GM04504 (cell line): ENCODE data around the gene RTTN.
"Not testable (repeated sequence)": the region's sequence is repeated elsewhere in the genome, so short reads cannot be mapped to it uniquely, and the experiment has no call there.

ENCODE experiments used
- DNase-seq: peaks from one replicate; pipeline ENCODE4 v3.0.0-alpha.2; 2012; ENCODE audit warnings: low read depth

Gene RTTN, protein sequence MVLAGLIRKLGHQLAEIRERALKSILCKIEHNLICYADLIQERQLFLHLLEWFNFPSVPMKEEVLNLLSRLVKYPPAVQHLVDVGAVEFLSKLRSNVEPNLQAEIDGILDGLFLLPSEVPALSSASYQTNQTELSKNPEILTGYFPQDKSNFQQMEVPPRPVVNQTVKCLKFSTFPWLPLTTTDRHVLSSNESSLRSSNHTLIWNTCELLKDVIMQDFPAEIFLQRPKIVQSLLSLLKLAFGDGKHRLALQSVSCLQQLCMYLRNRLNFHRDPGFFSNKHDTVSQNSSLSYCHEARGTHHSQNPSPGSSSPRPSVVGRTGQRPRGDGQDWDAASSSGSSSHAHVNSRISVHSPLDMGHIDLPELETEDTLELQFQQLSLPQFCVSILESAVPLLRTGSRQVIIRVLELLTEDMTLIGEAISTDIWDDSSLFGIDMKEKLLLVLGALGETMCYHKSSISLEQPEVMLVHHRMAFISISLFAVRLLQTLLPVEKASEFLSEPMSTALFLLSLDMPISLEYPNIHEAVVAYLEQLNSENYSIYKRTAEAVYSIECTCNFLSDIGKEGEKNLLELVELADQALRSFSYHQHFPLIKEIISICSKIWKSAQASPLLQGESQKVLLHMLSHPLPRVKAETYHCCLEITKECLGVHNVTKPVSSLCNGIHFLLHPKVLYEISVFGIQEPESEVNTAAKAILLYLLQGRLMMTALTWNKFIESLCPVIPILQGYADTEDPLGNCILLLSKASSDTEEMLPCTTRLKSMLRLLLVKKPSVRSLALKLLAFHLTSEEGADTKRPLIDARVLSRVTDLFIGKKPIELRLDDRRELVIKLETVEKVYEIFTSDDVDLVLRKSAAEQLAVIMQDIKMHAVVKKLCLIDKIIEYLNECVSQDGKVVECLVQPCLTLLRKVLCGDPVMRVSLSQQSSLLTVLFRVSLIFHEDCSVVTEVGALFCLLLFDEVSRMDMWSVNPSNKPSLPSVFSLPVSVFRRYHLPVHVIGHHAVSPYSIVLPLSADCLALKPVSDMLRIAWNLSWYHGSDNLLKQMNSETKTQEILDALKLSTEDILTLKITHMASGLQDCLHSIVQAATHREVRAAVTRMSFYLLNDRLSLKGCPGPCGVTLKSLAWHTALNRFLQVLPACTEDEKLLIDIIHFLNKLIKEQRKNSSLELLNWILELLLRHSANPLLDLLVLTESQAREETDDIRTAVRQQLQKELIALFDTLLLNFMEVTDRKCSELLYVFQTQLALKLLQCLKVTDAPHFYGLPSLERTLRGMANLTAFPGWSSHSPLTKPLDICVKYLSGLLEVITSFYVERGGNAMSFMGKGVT (N-terminal part only)

GRCh38 chr18:70205421-70206397 is at the start of gene RTTN:
TSS of gene RTTN (minus strand) at chr18:70205687. CDS start at chr18:70205658, 29 bp downstream.
- peak; percentile 90 for DNase-seq

- no peak for DNase-seq
Measured at GRCh38 chr18:70250781-70251180, 45.3 kb upstream of the RTTN start.

GRCh38 chr18:70249861-70250260 is 44.4 kb upstream of the RTTN start:
- DNase-seq = not testable (repeated sequence)

DNA sequence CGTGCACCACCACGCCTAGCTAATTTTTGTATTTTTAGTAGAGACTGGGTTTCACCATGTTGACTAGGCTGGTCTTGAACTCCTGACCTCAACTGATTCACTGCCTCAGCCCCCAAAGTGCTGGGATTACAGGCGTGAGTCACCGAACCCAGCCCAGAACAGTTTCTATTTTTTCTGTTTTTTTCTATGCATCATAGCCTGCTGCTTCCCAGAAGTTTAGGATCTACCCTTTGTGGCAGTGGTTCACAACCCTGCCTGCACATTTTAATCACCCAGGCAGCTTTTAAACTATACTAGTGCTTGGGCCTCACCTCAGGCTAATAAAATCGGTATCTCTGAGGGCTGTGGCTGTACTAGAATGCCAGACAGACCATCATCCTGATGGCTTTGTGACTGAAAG is 43.6 kb upstream of the RTTN start:
- DNase-seq = peak; percentile 11

DNA sequence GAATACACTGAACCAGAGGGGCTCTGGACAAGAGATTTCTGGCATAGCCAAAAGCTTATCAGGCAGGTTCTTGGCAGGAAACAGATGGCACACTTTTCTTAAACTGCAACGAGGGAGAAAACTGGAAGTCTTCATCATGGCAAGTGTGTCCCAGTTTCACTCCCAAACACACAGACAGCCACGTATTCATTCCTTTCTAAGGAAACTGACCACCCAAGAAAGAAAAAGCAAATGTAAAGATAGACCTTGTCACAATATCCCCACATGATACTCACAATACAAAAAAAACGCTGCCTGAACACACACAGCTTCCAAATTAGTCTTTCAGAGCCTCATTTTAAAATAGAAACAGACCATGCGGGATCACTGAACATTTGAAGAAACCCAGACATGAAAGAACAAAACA is 40.6 kb upstream of the RTTN start:
- DNase-seq = no peak

DNA sequence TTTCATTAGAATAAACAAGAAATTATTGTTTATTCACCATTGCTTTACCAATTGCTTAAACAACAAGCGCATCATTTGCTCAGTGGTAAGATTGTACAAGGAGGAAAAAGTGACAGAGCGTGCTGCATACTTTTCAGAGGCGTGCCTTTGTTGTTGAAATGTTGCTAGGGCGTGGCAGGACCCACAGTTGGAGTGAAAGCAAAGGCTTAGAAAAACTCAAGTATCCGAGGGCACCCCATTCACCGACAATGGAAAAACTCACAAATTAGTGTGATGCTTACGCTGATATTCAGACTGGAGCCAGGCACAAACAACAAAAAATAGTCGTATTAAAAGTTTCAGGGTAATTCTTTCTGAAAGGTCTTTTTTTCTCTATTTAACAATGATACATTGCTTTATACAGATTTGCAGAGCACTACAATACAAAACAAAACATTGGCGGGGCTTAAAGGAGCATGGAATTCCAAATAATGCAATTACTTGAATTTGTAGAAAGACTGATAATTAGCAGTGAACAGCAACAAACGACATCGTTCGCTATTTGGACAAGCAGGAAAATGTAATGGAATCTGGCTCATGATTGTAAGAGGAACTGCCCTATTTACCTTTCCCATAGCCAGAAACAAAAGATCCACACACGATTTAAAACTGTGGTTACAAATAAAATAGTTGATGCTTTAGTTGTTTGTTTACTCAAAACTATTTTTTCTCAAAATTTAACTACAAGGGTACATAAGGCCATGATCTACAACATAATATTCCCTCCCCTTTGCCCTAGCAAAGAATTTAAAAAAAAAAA is 37.8 kb upstream of the RTTN start:
- DNase-seq = no peak

GRCh38 chr18:70236921-70237320 is 31.4 kb upstream of the RTTN start:
- DNase-seq = not testable (repeated sequence)

DNA sequence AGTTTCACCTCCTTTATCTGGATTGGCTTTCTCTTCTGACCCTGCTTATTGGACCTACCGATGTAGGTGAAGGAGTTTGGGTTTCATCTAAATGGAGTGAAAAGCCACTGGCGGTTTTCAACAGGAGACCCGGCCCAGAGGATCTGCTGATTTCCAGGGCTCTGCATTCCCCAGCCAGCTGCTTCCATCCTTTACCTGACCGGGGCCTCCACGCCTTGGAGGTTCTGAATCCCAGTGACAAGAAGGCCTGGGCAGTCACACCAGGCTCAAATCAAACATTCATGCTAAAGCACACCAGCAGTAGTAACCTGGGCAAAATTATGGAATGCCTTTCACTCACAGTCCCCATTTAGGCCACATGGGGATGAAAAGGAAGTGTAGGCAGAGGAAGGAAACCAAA is 30.0 kb upstream of the RTTN start:
- DNase-seq = no peak

DNA sequence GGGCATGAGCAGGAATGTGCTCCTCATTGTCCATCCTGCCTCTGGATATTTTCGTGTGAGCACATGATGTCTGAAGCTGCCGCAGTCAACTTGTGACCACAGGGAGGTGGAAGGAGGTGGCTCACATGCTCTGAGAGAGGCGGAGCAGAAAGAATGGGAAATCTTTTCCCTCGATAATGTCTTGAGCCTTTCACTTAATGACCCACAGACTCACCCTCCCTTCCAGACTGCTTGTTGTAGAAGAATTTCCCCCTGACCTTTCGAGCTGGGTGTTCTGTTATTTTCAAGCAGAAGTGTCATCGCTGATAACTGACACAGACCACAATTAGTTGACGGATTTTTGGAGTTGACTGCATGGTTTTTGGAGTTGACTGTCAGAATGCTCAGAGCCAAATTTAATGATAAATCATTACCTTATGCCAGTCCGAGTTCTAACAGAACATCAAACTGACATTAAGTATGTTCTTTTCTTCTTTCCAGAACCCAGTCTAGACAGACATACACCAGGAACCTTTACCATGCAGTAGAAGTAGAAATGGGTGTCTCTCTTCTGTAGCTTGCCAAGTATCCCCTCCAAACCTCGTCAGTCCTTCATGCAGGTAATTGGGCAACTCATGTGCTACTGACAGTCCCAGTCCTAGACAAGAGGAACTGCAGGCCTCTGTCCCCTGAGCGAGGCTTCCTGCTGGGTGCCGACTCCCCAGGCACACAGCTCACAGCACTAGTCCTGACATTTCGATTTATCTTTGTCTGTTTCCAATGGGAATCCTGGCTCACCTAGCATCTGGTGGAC is 29.4 kb upstream of the RTTN start:
- DNase-seq = peak; percentile 61

- no peak for DNase-seq
Measured at GRCh38 chr18:70233974-70234373, 28.5 kb upstream of the RTTN start.

DNA sequence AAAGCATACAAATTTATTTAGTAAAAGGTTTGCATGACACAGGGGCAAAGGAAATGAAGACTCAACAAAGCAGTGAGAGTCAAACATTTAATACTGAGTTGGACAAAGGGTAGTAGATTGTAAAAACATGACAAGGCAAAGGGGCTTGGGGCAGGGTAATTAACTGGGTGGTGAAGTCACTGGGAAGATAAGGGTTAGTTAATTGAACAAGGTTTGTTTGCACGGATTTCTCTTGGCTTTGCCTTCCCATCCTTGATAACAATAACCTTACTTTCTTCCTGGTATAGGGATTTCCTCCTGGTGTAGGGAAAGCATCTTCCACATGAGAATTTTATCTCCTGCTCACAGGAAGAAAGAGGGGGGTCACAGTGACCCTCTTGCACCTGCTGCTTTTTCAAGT is 26.8 kb upstream of the RTTN start:
- no peak for DNase-seq

DNA sequence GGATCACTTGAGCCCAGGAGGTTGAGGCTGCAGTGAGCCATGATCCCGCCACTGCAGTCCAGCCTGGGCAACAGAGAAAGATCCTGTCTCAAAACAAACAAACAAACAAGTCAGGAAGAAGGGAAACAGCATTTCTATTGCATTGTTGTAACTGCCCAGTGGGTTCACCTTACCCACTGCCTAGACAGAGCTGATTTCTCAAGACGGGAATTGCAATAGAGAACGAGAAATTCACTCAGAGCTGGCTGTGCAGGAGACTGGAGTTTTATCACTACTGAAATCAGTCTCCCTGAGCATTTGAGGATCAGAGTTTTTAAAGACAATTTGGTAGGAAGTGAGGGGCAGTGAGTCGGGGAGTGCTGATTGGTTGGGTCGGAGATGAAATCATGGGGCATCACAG is 24.2 kb upstream of the RTTN start:
- DNase-seq = no peak

DNA sequence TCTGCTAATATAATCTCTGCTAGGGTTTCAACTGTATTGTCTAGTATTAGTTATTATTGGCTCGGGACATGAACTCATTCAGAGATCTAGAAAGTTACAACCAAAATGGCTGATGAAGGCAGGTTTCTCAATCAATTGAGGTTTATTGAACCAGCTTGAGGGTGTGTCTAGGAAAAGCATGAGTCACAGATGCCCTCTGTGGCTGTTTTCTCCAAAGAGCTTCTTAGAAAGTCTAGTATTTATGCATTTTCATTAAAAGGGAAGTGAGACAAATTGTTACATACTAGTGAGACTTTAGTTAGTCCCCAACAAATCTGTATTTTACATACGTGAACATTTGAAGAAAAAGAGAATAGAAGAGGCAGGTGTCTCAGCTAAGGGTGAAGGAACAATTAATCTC is 23.0 kb upstream of the RTTN start:
- no peak for DNase-seq

GRCh38 chr18:70227438-70227837 is 22.0 kb upstream of the RTTN start:
- DNase-seq = no peak

DNA sequence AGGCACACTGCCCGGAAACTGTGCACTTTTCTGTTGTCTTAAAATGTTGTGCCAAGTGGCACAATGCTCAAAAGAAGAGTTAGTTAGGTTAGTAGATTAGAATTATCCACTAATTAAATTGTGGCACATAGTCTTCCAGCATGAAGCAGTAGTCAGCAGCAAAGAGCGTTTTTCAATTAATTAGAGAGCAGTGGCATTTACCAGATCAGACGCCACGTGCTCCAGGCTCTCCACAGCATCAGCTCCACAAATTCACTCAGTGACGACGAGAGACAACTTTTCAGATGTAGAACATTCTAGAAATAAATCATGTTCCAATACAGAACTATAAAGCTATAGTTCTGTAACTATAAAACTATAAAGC is 16.4 kb upstream of the RTTN start:
- no peak for DNase-seq

DNA sequence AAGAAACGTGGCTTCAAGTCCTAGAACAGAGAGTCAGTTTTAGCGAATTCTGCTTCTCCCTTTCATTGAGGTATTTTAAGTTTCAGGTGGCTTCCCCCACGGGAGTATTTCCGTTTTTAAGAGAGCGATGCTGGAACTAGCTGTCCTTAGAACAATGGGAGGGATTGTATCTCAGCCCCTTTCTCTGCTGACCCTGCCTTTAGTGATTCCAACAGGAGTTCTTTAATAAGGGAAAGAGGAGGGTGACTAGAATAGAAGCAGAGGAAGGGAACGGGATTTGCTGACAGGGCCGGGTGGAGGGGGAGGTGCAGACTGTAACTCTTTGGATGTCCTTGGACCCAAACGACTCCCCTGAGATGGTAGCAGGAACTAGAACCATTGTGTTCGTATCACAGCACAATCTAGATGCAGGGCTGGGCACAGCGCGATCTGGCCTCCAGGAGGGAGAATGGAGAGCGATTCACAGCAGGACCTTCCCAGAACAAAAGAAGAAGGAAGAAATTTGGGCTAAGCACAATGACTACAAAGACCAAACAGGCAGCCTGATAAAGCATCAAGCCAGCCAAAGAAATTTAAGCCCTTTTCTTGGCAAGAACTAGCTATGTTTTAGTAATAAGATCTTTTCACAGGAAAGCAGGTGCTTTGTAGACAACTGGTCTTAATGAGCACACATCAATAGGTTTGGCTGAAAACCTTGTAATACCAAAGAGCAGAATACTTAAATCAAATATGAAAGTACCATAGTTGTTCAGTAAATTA is 15.8 kb upstream of the RTTN start:
- DNase-seq = no peak

- DNase-seq = no peak
Measured at GRCh38 chr18:70220628-70221027, 15.1 kb upstream of the RTTN start.

DNA sequence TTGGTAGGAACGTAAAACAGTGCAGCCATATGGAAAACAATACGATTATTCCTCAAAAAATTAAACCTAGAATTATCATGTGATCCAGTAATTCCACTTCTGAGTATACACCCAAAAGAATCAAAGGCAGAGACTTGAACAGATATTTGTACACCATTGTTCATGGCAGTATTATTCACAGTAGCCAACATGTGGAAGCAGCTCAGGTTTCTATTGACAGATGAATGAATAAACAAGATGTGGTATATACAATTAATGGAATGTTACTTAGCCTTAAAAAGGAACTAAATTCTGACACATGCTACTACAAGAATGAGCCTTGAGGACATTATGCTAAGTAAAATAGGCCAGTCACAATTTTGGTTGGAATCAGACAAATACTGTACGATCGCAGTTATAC is 14.2 kb upstream of the RTTN start:
- DNase-seq = no peak

- DNase-seq = no peak
Measured at GRCh38 chr18:70216788-70217187, 11.3 kb upstream of the RTTN start.
